ENCODE measurements around the gene AP5Z1. TPM values are rescaled to one million over a fixed set of nuclear protein-coding genes. Genes with fewer than 3 reads are reported as not detected.

AP5Z1 gene
- total and polyA plus RNA-seq, 2 of the 4 experiments (the other 2 are of a cell fraction): 9.7 to 38.7 TPM

- in situ Hi-C loops (cut with MboI; ENCODE audit: low sequenced_read_pairs) (no loop called here), dilution Hi-C loops (cut with HindIII; ENCODE audit: low sequenced_read_pairs, unreplicated experiment) (no loop called here), intact Hi-C loops (cut with micrococcal nuclease) (no loop called here)
- ChIA-PET CTCF (no interaction called here), POLR2A (ENCODE audit: unreplicated experiment) (no interaction called here)
- H4K5ac ChIP-seq (ENCODE audit: low read depth, low read length): no peak overlapping the region
- no peak overlapping the region for H3K27ac ChIP-seq (ENCODE audit: insufficient read depth, low read length)
- no peak overlapping the region for H4K91ac ChIP-seq (ENCODE audit: insufficient read depth, low read depth, low read length)
- H3K56ac ChIP-seq (ENCODE audit: extremely low read depth, insufficient read depth, low read length): no peak overlapping the region
- no peak overlapping the region for H2BK20ac ChIP-seq (ENCODE audit: low read depth, low read length)
- no peaks in the 10 kb centered on the region for H3K9me3 ChIP-seq (ENCODE audit: control insufficient read depth, insufficient read depth, low read length)
- H2AFZ ChIP-seq (replicated peaks; ENCODE audit: low read length, poor library complexity): no peak overlapping the region
- H2BK5ac ChIP-seq (ENCODE audit: low read depth, low read length, poor library complexity, severe bottlenecking): no peak overlapping the region
- H3K36me3 ChIP-seq (ENCODE audit: control insufficient read depth, insufficient read depth, low read length): peaks cover 69% of the 10 kb centered on the region
- no peak for DNase-seq
- H2AK9ac ChIP-seq (replicated peaks; ENCODE audit: low read depth, low read length, poor library complexity): no peak overlapping the region
- H3K79me1 ChIP-seq (ENCODE audit: low read depth in 1 of 2, low read length in 2 of 2): peaks cover 6 to 14% of the 10 kb centered on the region in 2 experiments
- H3K4me1 ChIP-seq (ENCODE audit: control insufficient read depth, insufficient read depth, low read length): peaks cover under 1% of the 10 kb centered on the region; the same call in 1 of the 2 replicates
- no peak overlapping the region for H3K4me3 ChIP-seq (ENCODE audit: insufficient read depth, low read depth, low read length)
- 58% methylated on average over 4 of the region's 16 CpGs; no CpG with 5 or more reads in 1 of the 2 experiments for WGBS, 2 experiments (ENCODE audit: extremely low coverage in 2 of 2, insufficient read length in 1 of 2)
- H4K8ac ChIP-seq (ENCODE audit: low read depth in 2 of 2, low read length in 2 of 2): no peak overlapping the region
- TF ChIP-seq RCOR1 (IDR thresholded peaks at IDR 0.05; ENCODE audit: insufficient replicate concordance, low read length) (no peak), USF2 (IDR thresholded peaks at IDR 0.05; ENCODE audit: low read depth, low read length) (no peak), CEBPB (IDR thresholded peaks at IDR 0.05; ENCODE audit: low read depth, low read length) (no peak), FOS (IDR thresholded peaks at IDR 0.05; ENCODE audit: low read depth, low read length) (no peak), BHLHE40 (IDR thresholded peaks at IDR 0.05; ENCODE audit: low read depth, low read length) (no peak), RFX5 (IDR thresholded peaks at IDR 0.05; ENCODE audit: low read depth, low read length) (no peak), ELK1 (IDR thresholded peaks at IDR 0.05; ENCODE audit: borderline replicate concordance, low read depth, low read length) (no peak), POLR2A (IDR thresholded peaks at IDR 0.05; ENCODE audit: low read depth, low read length) (no peak), RAD21 (IDR thresholded peaks at IDR 0.05; ENCODE audit: low read length) (no peak), CTCF (conservative IDR thresholded peaks at IDR 0.05; ENCODE audit: low read depth, low read length) (no peak), MXI1 (IDR thresholded peaks at IDR 0.05; ENCODE audit: borderline replicate concordance, low read depth, low read length) (no peak), MAFK (IDR thresholded peaks at IDR 0.05; ENCODE audit: low read depth, low read length) (no peak), CHD1 (IDR thresholded peaks at IDR 0.05; ENCODE audit: low read depth, low read length) (no peak), MAZ (IDR thresholded peaks at IDR 0.05; ENCODE audit: borderline replicate concordance, low read depth, low read length) (no peak), SMC3 (IDR thresholded peaks at IDR 0.05; ENCODE audit: low read depth, low read length) (no peak), NFE2L2 (IDR thresholded peaks at IDR 0.05; ENCODE audit: low read depth, low read length) (no peak)
- no peak overlapping the region for H2AK5ac ChIP-seq (ENCODE audit: low read depth, low read length)
- no peaks in the 10 kb centered on the region for H3K9me1 ChIP-seq (ENCODE audit: insufficient read depth, low read length)
- H3K4ac ChIP-seq (ENCODE audit: low read depth, low read length): no peak overlapping the region
- H4K20me1 ChIP-seq (ENCODE audit: insufficient read depth, low read length): peaks cover 22% of the 10 kb centered on the region; the same call in 1 of the 2 replicates
- no peak overlapping the region for H2BK15ac ChIP-seq (ENCODE audit: low read depth, low read length)
- H3K4me2 ChIP-seq (ENCODE audit: low read depth, low read length): no peak overlapping the region
- ATAC-seq (ENCODE audit: low read depth): no peak
- H3K18ac ChIP-seq (ENCODE audit: low read depth, low read length): no peak overlapping the region
- H3K27me3 ChIP-seq (ENCODE audit: control insufficient read depth, insufficient read depth, low read length): no peaks in the 10 kb centered on the region
- H3K23ac ChIP-seq (ENCODE audit: low read depth, low read length): no peak overlapping the region
- H3K14ac ChIP-seq (replicated peaks; ENCODE audit: low read depth, low read length): no peak overlapping the region
- H2BK120ac ChIP-seq (ENCODE audit: low read depth, low read length): no peak overlapping the region
- no TSS peak for BruUV-seq (replicated peaks)
- no peak overlapping the region for H3K9ac ChIP-seq (ENCODE audit: low read depth, low read length)
Measured at GRCh38 chr7:4783292-4783652, 7.8 kb downstream of the AP5Z1 start.
